ENCODE data around the gene LRRC23.

The LRRC23 gene

GRCh38 chr12:6939191-6939540 lies 34.5 kb downstream of the LRRC23 start:
- CTCF ChIA-PET: interaction anchor here (0.5 to 1.6 kb wide), 3 partner anchors 13 to 19 kb away, joined by 3 to 4 read pairs (median 4); no protein-coding TSS in a partner anchor
- POLR2A ChIA-PET: interaction anchor here (1.1 to 8.1 kb wide), 4 partner anchors 15 to 70 kb away, joined by 4 to 95 read pairs (median 14); no protein-coding TSS in a partner anchor
- TF ChIP-seq CTBP1 (IDR thresholded peaks at IDR 0.05; ENCODE audit: borderline replicate concordance) (no peak), ZNF384 (IDR thresholded peaks at IDR 0.05) (no peak), ELF4 (IDR thresholded peaks at IDR 0.05) (no peak), L3MBTL2 (conservative IDR thresholded peaks at IDR 0.05) (no peak), BHLHE40 (IDR thresholded peaks at IDR 0.05; ENCODE audit: borderline replicate concordance) (no peak), SP1 (IDR thresholded peaks at IDR 0.05) (no peak), TARDBP (IDR thresholded peaks at IDR 0.05) (no peak), FOXM1 (IDR thresholded peaks at IDR 0.05; ENCODE audit: borderline replicate concordance) (no peak)
- no peak for DNase-seq (ENCODE audit: extremely low spot score)

- CTCF ChIA-PET: interaction anchor here (1.1 kb wide), 1 partner anchor 17 kb away, joined by 4 read pairs; no protein-coding TSS in a partner anchor
- TF ChIP-seq FOXK2 (IDR thresholded peaks at IDR 0.05) (no peak), LEF1 (IDR thresholded peaks at IDR 0.05; ENCODE audit: borderline replicate concordance) (no peak), FOXA1 (IDR thresholded peaks at IDR 0.05) (no peak)
- POLR2A ChIA-PET: interaction anchor here (1.0 to 8.1 kb wide), 3 partner anchors 8 to 17 kb away, joined by 4 to 95 read pairs (median 4); no protein-coding TSS in a partner anchor
Observed at GRCh38 chr12:6941267-6941666, 36.6 kb downstream of the LRRC23 start.

GRCh38 chr12:6941782-6942181 lies 37.2 kb downstream of the LRRC23 start:
- DNase-seq (ENCODE audit: extremely low spot score): no peak
- POLR2A ChIA-PET: interaction anchor here (8.1 to 8.4 kb wide), 2 partner anchors 17 to 19 kb away, joined by 95 to 450 read pairs; no protein-coding TSS in a partner anchor
- no peak for TF ChIP-seq FOXM1 (IDR thresholded peaks at IDR 0.05; ENCODE audit: borderline replicate concordance)
- TF ChIP-seq ZNF384 (IDR thresholded peaks at IDR 0.05): no peak
- no peak for TF ChIP-seq ELF4 (IDR thresholded peaks at IDR 0.05)
- TF ChIP-seq L3MBTL2 (conservative IDR thresholded peaks at IDR 0.05): no peak
- no peak for TF ChIP-seq PKNOX1 (IDR thresholded peaks at IDR 0.05)
- TF ChIP-seq FOXA1 (IDR thresholded peaks at IDR 0.05): no peak
- no peak for TF ChIP-seq LEF1 (IDR thresholded peaks at IDR 0.05; ENCODE audit: borderline replicate concordance)
- TF ChIP-seq FOXK2 (IDR thresholded peaks at IDR 0.05): no peak
- TF ChIP-seq CTBP1 (IDR thresholded peaks at IDR 0.05; ENCODE audit: borderline replicate concordance): no peak
- no peak for TF ChIP-seq SUZ12 (IDR thresholded peaks at IDR 0.05)
- no peak for TF ChIP-seq BHLHE40 (IDR thresholded peaks at IDR 0.05; ENCODE audit: borderline replicate concordance)
- CTCF ChIA-PET: no interaction called here

More at GRCh38 chr12:6941267-6941666, 36.6 kb downstream of the LRRC23 start:
- no peak for DNase-seq (ENCODE audit: extremely low spot score)

- TF ChIP-seq L3MBTL2 (conservative IDR thresholded peaks at IDR 0.05): no peak
- ChIA-PET CTCF (no interaction called here), POLR2A (interaction anchor here (2.9 to 8.4 kb wide), 5 partner anchors 8 to 74 kb away, joined by 42 to 450 read pairs (median 59); partner anchors contain the start of genes SPSB2 and TPI1)
- no peak for DNase-seq (ENCODE audit: extremely low spot score)
Observed at GRCh38 chr12:6942331-6942665, 37.7 kb downstream of the LRRC23 start.

DNA sequence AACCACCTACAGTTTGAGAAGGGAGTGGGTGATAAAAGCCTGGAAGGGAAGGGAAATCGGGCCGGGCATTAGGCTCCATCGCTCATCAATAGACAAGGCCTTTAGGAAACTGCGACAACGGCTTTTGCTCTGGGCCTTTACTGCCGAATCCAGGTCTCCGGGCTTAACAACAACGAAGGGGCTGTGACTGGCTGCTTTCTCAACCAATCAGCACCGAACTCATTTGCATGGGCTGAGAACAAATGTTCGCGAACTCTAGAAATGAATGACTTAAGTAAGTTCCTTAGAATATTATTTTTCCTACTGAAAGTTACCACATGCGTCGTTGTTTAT lies 38.7 kb downstream of the LRRC23 start:
- TF ChIP-seq ELF4 (IDR thresholded peaks at IDR 0.05): no peak
- TF ChIP-seq PKNOX1 (IDR thresholded peaks at IDR 0.05): peak; percentile 97
- ChIA-PET CTCF (interaction anchor here (0.6 to 4.8 kb wide), 10 partner anchors 12 to 177 kb away, joined by 3 to 47 read pairs (median 6); partner anchors contain the start of gene PTMS), POLR2A (interaction anchor here (0.6 to 8.4 kb wide), 68 partner anchors 9 to 450 kb away, joined by 3 to 450 read pairs (median 5); partner anchors contain the start of genes ATN1, C1RL, CDCA3 and CLSTN3)
- DNase-seq (ENCODE audit: extremely low spot score): peak; percentile 85

- TF ChIP-seq ELF4 (IDR thresholded peaks at IDR 0.05) (peak; percentile 100), BHLHE40 (IDR thresholded peaks at IDR 0.05; ENCODE audit: borderline replicate concordance) (peak; percentile 74), HDGF (IDR thresholded peaks at IDR 0.05; ENCODE audit: borderline replicate concordance) (no peak), TARDBP (IDR thresholded peaks at IDR 0.05) (0 out of 2 replicates have a peak, but pooled peaks have one; percentile 39), PKNOX1 (IDR thresholded peaks at IDR 0.05) (no peak), LEF1 (IDR thresholded peaks at IDR 0.05; ENCODE audit: borderline replicate concordance) (peak; percentile 82; the same call in 1 of the 2 replicates), NFRKB (IDR thresholded peaks at IDR 0.05) (peak; percentile 95), FOXA1 (IDR thresholded peaks at IDR 0.05) (no peak), SP1 (IDR thresholded peaks at IDR 0.05) (no peak), SUZ12 (IDR thresholded peaks at IDR 0.05) (no peak), FOXK2 (IDR thresholded peaks at IDR 0.05) (peak; percentile 95; the same call in 1 of the 2 replicates), L3MBTL2 (conservative IDR thresholded peaks at IDR 0.05) (no peak; the same call in 1 of the 2 replicates), ARNT (IDR thresholded peaks at IDR 0.05) (peak; percentile 84), ZNF384 (IDR thresholded peaks at IDR 0.05) (no peak), CTBP1 (IDR thresholded peaks at IDR 0.05; ENCODE audit: borderline replicate concordance) (peak; percentile 71), FOXM1 (IDR thresholded peaks at IDR 0.05; ENCODE audit: borderline replicate concordance) (0 out of 2 replicates have a peak, but pooled peaks have one; percentile 53)
- ChIA-PET POLR2A (interaction anchor here (0.6 to 8.4 kb wide), 70 partner anchors 9 to 451 kb away, joined by 3 to 450 read pairs (median 5); partner anchors contain the start of genes ATN1, C1RL, CDCA3 and CLSTN3), CTCF (interaction anchor here (0.6 to 4.8 kb wide), 18 partner anchors 11 to 178 kb away, joined by 3 to 47 read pairs (median 4); partner anchors contain the start of genes C1R and PTMS)
- peak; percentile 70 for DNase-seq (ENCODE audit: extremely low spot score)
Observed at GRCh38 chr12:6943722-6944380, 39.2 kb downstream of the LRRC23 start, which contains the start of the genes C12orf57 and RNU7-1. Gene C12orf57, plus strand, starts transcription at chr12:6944022. Its CDS starts 100 bp downstream, at chr12:6944122. Gene RNU7-1, plus strand, starts transcription at chr12:6943816.
